G401.6 (cell line): ENCODE results near the gene SLCO2B1.

Experiments used
- FAIRE-seq: peaks from 2 replicates; lab custom pipeline; 2012; peaks lifted over from hg19 to GRCh38; lab: Jason Lieb, UNC

SLCO2B1 gene

GRCh38 chr11:75195167-75195962 is 44.5 kb downstream of the SLCO2B1 start:
- FAIRE-seq: no peak

- FAIRE-seq: no peak
Measured at GRCh38 chr11:75196426-75196825, 45.5 kb downstream of the SLCO2B1 start.

GRCh38 chr11:75197512-75198277 is 46.8 kb downstream of the SLCO2B1 start:
- FAIRE-seq: no peak

GRCh38 chr11:75198278-75198973 is 47.5 kb downstream of the SLCO2B1 start:
- FAIRE-seq: no peak

GRCh38 chr11:75199412-75199955 is 48.6 kb downstream of the SLCO2B1 start:
- FAIRE-seq: no peak

- FAIRE-seq: no peak
Measured at GRCh38 chr11:75200051-75200450, 49.1 kb downstream of the SLCO2B1 start.

GRCh38 chr11:75200531-75200930 is 49.6 kb downstream of the SLCO2B1 start:
- no peak for FAIRE-seq

- no peak for FAIRE-seq
Measured at GRCh38 chr11:75201771-75202170, 50.9 kb downstream of the SLCO2B1 start.

- FAIRE-seq: no peak
Measured at GRCh38 chr11:75202195-75202594, 51.3 kb downstream of the SLCO2B1 start.

- no peak for FAIRE-seq
Measured at GRCh38 chr11:75203138-75203537, 52.2 kb downstream of the SLCO2B1 start.

- no peak for FAIRE-seq
Measured at GRCh38 chr11:75203641-75204011, 52.7 kb downstream of the SLCO2B1 start.

- no peak for FAIRE-seq
Measured at GRCh38 chr11:75204012-75204674, 53.2 kb downstream of the SLCO2B1 start.

- FAIRE-seq: no peak
Measured at GRCh38 chr11:75204685-75205563, 54.0 kb downstream of the SLCO2B1 start.

- no peak for FAIRE-seq
Measured at GRCh38 chr11:75205564-75206020, 54.7 kb downstream of the SLCO2B1 start.

GRCh38 chr11:75208446-75208845 is 57.5 kb downstream of the SLCO2B1 start:
- FAIRE-seq: no peak

GRCh38 chr11:75212411-75212810 is 61.5 kb downstream of the SLCO2B1 start:
- no peak for FAIRE-seq

- FAIRE-seq: no peak
Measured at GRCh38 chr11:75214411-75214821, 63.5 kb downstream of the SLCO2B1 start.

- no peak for FAIRE-seq
Measured at GRCh38 chr11:75214843-75215242, 63.9 kb downstream of the SLCO2B1 start.

GRCh38 chr11:75219869-75220268 is 69.0 kb downstream of the SLCO2B1 start:
- FAIRE-seq: no peak

GRCh38 chr11:75223954-75224643 is 73.2 kb downstream of the SLCO2B1 start:
- FAIRE-seq: no peak
